Mesenchymal stem cell (in vitro differentiated cells and primary cell): ENCODE results near the gene TNPO2.

Experiments used
- DNase-seq: peaks from one replicate; pipeline ENCODE4 v3.0.0-alpha.2; 2013
- H2AFZ ChIP-seq: one replicate; pipeline ENCODE4 v1.6.1; 2013; ENCODE audit warnings: low read depth, mild to moderate bottlenecking, control low read depth, inconsistent platforms, low read length, moderate library complexity
- H2AK5ac ChIP-seq: 2 replicates; pipeline ENCODE4 v1.6.1; 2013; ENCODE audit warnings: low read length, moderate library complexity, mild to moderate bottlenecking, inconsistent platforms; ENCODE audit not compliant: severe bottlenecking
- H2BK120ac ChIP-seq: one replicate; pipeline ENCODE4 v1.6.1; 2013; ENCODE audit warnings: low read depth, mild to moderate bottlenecking, inconsistent platforms, low read length, moderate library complexity
- H2BK12ac ChIP-seq, 2 experiments: one replicate each; pipeline ENCODE4 v1.6.1; 2013; ENCODE audit warnings: inconsistent platforms in 2 of 2, low read length in 2 of 2, mild to moderate bottlenecking in 2 of 2, moderate library complexity in 2 of 2, control low read depth in 1 of 2
- H2BK15ac ChIP-seq: one replicate; pipeline ENCODE4 v1.6.1; 2013; ENCODE audit warnings: mild to moderate bottlenecking, low read depth, inconsistent platforms; ENCODE audit not compliant: poor library complexity, severe bottlenecking
- H2BK5ac ChIP-seq: 2 replicates; pipeline ENCODE4 v1.6.1; 2013; ENCODE audit warnings: low read depth, mild to moderate bottlenecking, low read length, control low read depth, inconsistent platforms; ENCODE audit not compliant: poor library complexity, severe bottlenecking
- H3K14ac ChIP-seq, 2 experiments: one replicate each; pipeline ENCODE4 v1.6.1; 2013; ENCODE audit warnings: inconsistent platforms in 2 of 2, low read length in 2 of 2, control low read depth in 1 of 2, mild to moderate bottlenecking in 1 of 2, moderate library complexity in 1 of 2
- H3K18ac ChIP-seq, 2 experiments: one replicate each; pipeline ENCODE4 v1.6.1; 2013; ENCODE audit warnings: inconsistent platforms in 2 of 2, low read length in 2 of 2, control low read depth in 1 of 2, low read depth in 1 of 2, mild to moderate bottlenecking in 1 of 2
- H3K23ac ChIP-seq, 2 experiments: one replicate each; pipeline ENCODE4 v1.6.1; 2013; ENCODE audit warnings: inconsistent platforms in 2 of 2, low read length in 2 of 2, mild to moderate bottlenecking in 2 of 2, moderate library complexity in 2 of 2, control low read depth in 1 of 2
- H3K27ac ChIP-seq: 2 replicates; pipeline ENCODE4 v1.5.1; 2013; ENCODE audit warnings: mild to moderate bottlenecking, moderate library complexity, low read length, control low read depth, inconsistent platforms; ENCODE audit not compliant: poor library complexity, severe bottlenecking
- H3K27me3 ChIP-seq, 2 experiments: 2 replicates each; pipeline versions ENCODE4 v1.6.1 to v1.7.0; 2013; ENCODE audit warnings: low read length in 2 of 2, mild to moderate bottlenecking in 2 of 2, moderate library complexity in 2 of 2, control low read depth in 1 of 2, inconsistent platforms in 1 of 2; ENCODE audit not compliant: control insufficient read depth in 1 of 2, insufficient read depth in 1 of 2
- H3K36me3 ChIP-seq, 2 experiments: 2 replicates each; pipeline versions ENCODE4 v1.6.1 to v1.7.0; 2013; ENCODE audit warnings: low read length in 2 of 2, control low read depth in 1 of 2, inconsistent platforms in 1 of 2, low read depth in 1 of 2, mild to moderate bottlenecking in 1 of 2; ENCODE audit not compliant: insufficient read depth in 2 of 2, control insufficient read depth in 1 of 2
- H3K4ac ChIP-seq, 2 experiments: one replicate each; pipeline ENCODE4 v1.6.1; 2013; ENCODE audit warnings: inconsistent platforms in 2 of 2, low read length in 2 of 2, mild to moderate bottlenecking in 2 of 2, moderate library complexity in 2 of 2, control low read depth in 1 of 2, low read depth in 1 of 2
- H3K4me1 ChIP-seq: 2 replicates; pipeline ENCODE4 v1.6.1; 2013; ENCODE audit warnings: low read depth, low read length, control low read depth; ENCODE audit not compliant: control insufficient read depth, insufficient read depth
- H3K4me2 ChIP-seq: 2 replicates; pipeline ENCODE4 v1.6.1; 2013; ENCODE audit warnings: low read length, mild to moderate bottlenecking, inconsistent platforms; ENCODE audit not compliant: poor library complexity, severe bottlenecking
- H3K4me3 ChIP-seq, 2 experiments: 2 replicates each; pipeline versions ENCODE4 v1.5.1 to v1.7.0; 2013; ENCODE audit warnings: low read length in 2 of 2, mild to moderate bottlenecking in 2 of 2, control low read depth in 1 of 2, low read depth in 1 of 2; ENCODE audit not compliant: insufficient read depth in 1 of 2
- H3K79me1 ChIP-seq: replicated peaks from 2 replicates; pipeline ENCODE4 v1.6.1; 2013; ENCODE audit warnings: mild to moderate bottlenecking, control low read depth, low read length, inconsistent platforms; ENCODE audit not compliant: poor library complexity, severe bottlenecking
- H3K9ac ChIP-seq: 2 replicates; pipeline ENCODE4 v1.7.0; 2013; ENCODE audit warnings: mild to moderate bottlenecking, low read length, moderate library complexity
- H3K9me3 ChIP-seq: 2 replicates; pipeline ENCODE4 v1.7.0; 2013; ENCODE audit warnings: mild to moderate bottlenecking, low read length; ENCODE audit not compliant: control insufficient read depth
- H4K8ac ChIP-seq: one replicate; pipeline ENCODE4 v1.6.1; 2013; ENCODE audit warnings: inconsistent platforms, mild to moderate bottlenecking, low read length, moderate library complexity
- H4K91ac ChIP-seq: one replicate; pipeline ENCODE4 v1.6.1; 2013; ENCODE audit warnings: mild to moderate bottlenecking, low read length, inconsistent platforms
- WGBS: methylation state at CpG from one replicate; pipeline ENCODE4 v1.1.7; 2013; ENCODE audit warnings: mixed read lengths; 5-methylcytosine and 5-hydroxymethylcytosine counted together

The TNPO2 gene

GRCh38 chr19:12670159-12670928 is 53.4 kb downstream of the TNPO2 start:
- H2AK5ac ChIP-seq, result no peak overlapping the region
- H3K36me3 ChIP-seq, result peaks cover 44 to 48% of the 10 kb centered on the region in 2 experiments
- no peak overlapping the region for H2BK5ac ChIP-seq
- H3K23ac ChIP-seq, result no peak overlapping the region
- H3K79me1 ChIP-seq, result peaks cover 45% of the 10 kb centered on the region
- 60% methylated on average over 25 of the region's 26 CpGs for WGBS
- peak overlapping the region; percentile 97 for H3K27ac ChIP-seq
- peak overlapping the region; percentile 70 to 86 for H3K4ac ChIP-seq
- H3K27me3 ChIP-seq, result no peaks in the 10 kb centered on the region
- no peak overlapping the region for H2BK120ac ChIP-seq
- H3K14ac ChIP-seq, result no peak overlapping the region
- H3K4me3 ChIP-seq, result peak overlapping the region; percentile 81 to 97
- H2AFZ ChIP-seq, result peak overlapping the region; percentile 79
- peak overlapping the region; percentile 77 for H4K8ac ChIP-seq
- H2BK15ac ChIP-seq, result peak overlapping the region; percentile 12
- H3K18ac ChIP-seq, result peak overlapping the region; percentile 16 to 67
- no peaks in the 10 kb centered on the region for H3K9me3 ChIP-seq
- peak overlapping the region; percentile 99 for H3K9ac ChIP-seq
- H3K4me2 ChIP-seq, result peak overlapping the region; percentile 95
- H4K91ac ChIP-seq, result peak overlapping the region; percentile 57
- peak overlapping the region in 1 of 2 experiments; percentile 19 for H2BK12ac ChIP-seq
- DNase-seq, result no peak
- H3K4me1 ChIP-seq, result peaks cover 32% of the 10 kb centered on the region

- Histone ChIP-seq H3K4ac (peak overlapping the region; percentile 70 to 88), H2BK15ac (peak overlapping the region; percentile 12), H3K27me3 (no peaks in the 10 kb centered on the region), H3K14ac (peak overlapping the region in 1 of 2 experiments; percentile 90), H2BK5ac (peak overlapping the region; percentile 66), H3K4me3 (peak overlapping the region; percentile 82 to 97), H3K36me3 (peaks cover 47 to 49% of the 10 kb centered on the region in 2 experiments), H3K27ac (peak overlapping the region; percentile 97), H2AK5ac (no peak overlapping the region), H3K4me2 (peak overlapping the region; percentile 95), H2BK120ac (peak overlapping the region; percentile 51), H3K79me1 (peaks cover 49% of the 10 kb centered on the region), H4K8ac (peak overlapping the region; percentile 77), H2BK12ac (peak overlapping the region in 1 of 2 experiments; percentile 19), H3K18ac (peak overlapping the region; percentile 72 to 75), H3K23ac (peak overlapping the region in 1 of 2 experiments; percentile 89), H3K9me3 (no peaks in the 10 kb centered on the region), H4K91ac (peak overlapping the region; percentile 57), H3K9ac (peak overlapping the region; percentile 99), H2AFZ (peak overlapping the region; percentile 79), H3K4me1 (peaks cover 32% of the 10 kb centered on the region)
- DNase-seq, result peak; percentile 90
- under 1% methylated on average over 55 of the region's 64 CpGs for WGBS
Measured at GRCh38 chr19:12669270-12670158, 54.2 kb downstream of the TNPO2 start.

GRCh38 chr19:12668932-12669269 is 54.8 kb downstream of the TNPO2 start:
- Histone ChIP-seq H3K9me3 (no peaks in the 10 kb centered on the region), H3K79me1 (peaks cover 50% of the 10 kb centered on the region), H2BK15ac (no peak overlapping the region), H3K27me3 (no peaks in the 10 kb centered on the region), H2AFZ (peak overlapping the region; percentile 68), H2AK5ac (no peak overlapping the region), H3K27ac (peak overlapping the region; percentile 97), H3K23ac (no peak overlapping the region), H3K4me2 (peak overlapping the region; percentile 95), H3K36me3 (peaks cover 47 to 49% of the 10 kb centered on the region in 2 experiments), H3K9ac (peak overlapping the region; percentile 99), H3K4ac (peak overlapping the region; percentile 15 to 88), H3K4me1 (peaks cover 32% of the 10 kb centered on the region), H3K18ac (peak overlapping the region in 1 of 2 experiments; percentile 72), H2BK12ac (no peak overlapping the region), H2BK5ac (no peak overlapping the region), H4K91ac (peak overlapping the region; percentile 14), H3K14ac (no peak overlapping the region), H2BK120ac (no peak overlapping the region), H3K4me3 (peak overlapping the region; percentile 82 to 97), H4K8ac (peak overlapping the region; percentile 4)
- peak; percentile 83 for DNase-seq
- under 1% methylated on average over 24 of the region's 24 CpGs for WGBS

GRCh38 chr19:12668346-12668745 is 55.4 kb downstream of the TNPO2 start:
- Histone ChIP-seq H3K18ac (no peak overlapping the region), H2AK5ac (no peak overlapping the region), H4K8ac (no peak overlapping the region), H3K14ac (no peak overlapping the region), H3K9ac (peak overlapping the region; percentile 99), H3K4ac (no peak overlapping the region), H3K4me3 (peak overlapping the region; percentile 82 to 97), H3K9me3 (no peaks in the 10 kb centered on the region), H2BK12ac (peak overlapping the region in 1 of 2 experiments; percentile 21), H3K79me1 (peaks cover 54% of the 10 kb centered on the region), H2BK15ac (no peak overlapping the region), H3K4me2 (peak overlapping the region; percentile 95), H3K27me3 (no peaks in the 10 kb centered on the region), H3K36me3 (peaks cover 48 to 49% of the 10 kb centered on the region in 2 experiments), H3K23ac (peak overlapping the region in 1 of 2 experiments; percentile 38), H4K91ac (no peak overlapping the region), H3K27ac (no peak overlapping the region), H2BK5ac (no peak overlapping the region), H2AFZ (no peak overlapping the region), H3K4me1 (peaks cover 32% of the 10 kb centered on the region), H2BK120ac (no peak overlapping the region)
- WGBS, result 89% methylated on average over 8 of the region's 8 CpGs
- no peak for DNase-seq
